Measurements from ENCODE around the gene NUP107.

The NUP107 gene

GRCh38 chr12:68775121-68775630 is 88.4 kb downstream of the NUP107 start:
- DNase-seq (ENCODE audit: low read depth), result no peak

- no peak for DNase-seq (ENCODE audit: low read depth)
These were observed 90.3 kb downstream of the NUP107 start for GRCh38 chr12:68776976-68777610.

DNA sequence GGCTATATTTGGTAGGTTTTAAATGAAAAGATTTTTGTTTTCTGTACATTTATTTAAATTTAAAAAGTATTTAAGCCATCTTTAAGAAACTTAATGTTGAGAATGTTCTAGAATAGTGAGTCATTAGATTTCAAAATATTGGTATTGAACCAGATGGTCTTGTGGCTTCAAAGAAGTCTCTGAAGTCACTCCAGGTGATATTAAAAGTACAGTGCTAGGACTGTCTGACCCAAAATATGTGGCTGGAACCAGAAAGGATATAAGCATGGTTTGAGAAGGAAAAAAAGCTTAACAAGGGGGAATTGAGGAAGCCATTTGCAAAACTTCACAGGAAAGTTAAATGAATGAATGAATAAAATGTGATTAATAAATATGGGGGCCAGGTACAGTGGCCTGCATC is 92.5 kb downstream of the NUP107 start:
- no peak for DNase-seq (ENCODE audit: low read depth)

DNA sequence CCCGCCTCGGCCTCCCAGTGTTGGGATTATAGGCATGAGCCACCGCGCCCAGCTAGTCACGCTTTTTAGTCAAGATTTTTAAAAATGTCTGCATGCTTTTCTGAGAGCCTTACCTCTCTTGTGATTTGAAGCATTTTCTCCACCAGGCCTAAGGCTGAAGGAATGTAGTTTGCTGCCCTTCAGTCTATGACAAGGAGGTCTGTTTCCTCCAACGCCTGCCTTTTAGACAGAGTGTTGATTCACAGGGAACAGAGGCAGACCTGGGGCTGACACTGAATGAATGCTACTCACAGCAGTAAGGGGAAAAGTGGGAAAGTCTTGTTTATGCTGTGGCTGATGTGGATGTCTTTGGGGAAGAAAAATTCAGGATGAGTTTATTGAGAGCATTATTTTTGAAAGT is 94.0 kb downstream of the NUP107 start:
- DNase-seq (ENCODE audit: low read depth), result no peak

DNA sequence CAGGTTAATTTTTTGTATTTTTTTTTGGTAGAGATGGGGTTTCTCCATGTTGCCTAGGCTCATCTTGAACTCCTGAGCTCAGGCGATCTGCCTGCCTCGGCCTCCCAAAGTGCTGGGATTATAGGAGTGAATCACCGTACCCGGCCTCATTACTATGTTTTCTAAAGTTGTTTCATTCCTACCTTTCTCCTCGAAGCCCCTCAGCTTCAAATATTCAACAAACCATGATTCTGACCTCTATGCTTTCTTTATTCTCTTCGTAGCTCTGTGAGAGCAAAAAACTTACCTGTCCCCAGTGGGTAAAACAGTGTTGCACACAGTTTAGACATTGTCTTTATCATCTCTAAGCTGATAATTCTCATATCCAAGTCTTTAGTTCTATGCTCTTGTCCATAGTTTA is 95.0 kb downstream of the NUP107 start:
- DNase-seq (ENCODE audit: low read depth), result no peak

DNA sequence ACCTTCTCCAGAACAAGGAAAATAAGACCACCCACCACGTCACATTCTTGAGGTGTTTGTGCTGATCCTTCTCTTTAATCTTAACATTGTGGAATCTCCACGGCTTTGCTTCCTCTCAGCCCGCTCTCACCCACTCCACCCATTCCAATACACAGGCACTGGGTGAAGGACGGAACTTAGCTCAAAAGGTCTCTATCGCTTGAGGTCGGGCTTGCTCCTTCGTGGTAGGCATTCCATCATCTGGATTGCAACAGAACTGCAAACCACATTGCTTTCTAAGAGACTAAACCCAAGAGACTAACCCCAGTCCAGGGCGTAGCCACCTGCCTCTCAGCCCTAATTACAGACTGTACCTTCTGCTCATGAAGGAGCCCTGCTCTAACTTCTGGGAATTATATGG is 97.2 kb downstream of the NUP107 start:
- no peak for DNase-seq (ENCODE audit: low read depth)

DNA sequence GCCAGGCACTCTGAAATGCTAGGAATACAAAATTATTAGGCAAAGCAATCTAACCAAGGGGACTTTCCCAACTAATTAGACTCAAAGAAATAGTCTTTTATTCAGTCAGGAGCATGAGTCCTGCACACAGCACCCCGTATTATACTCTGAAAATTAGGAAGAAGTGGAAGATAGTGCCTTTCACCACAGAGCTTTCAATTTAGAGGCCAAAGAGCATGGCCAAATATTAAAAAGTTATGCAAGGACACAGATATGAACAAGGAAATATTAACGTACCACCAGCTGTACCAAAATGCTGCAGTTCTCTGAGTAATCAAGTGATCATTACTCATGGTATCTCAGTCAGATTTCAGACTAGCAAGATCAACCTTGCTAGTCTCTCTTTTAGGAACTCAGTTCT is 98.6 kb downstream of the NUP107 start:
- no peak for DNase-seq (ENCODE audit: low read depth)

DNA sequence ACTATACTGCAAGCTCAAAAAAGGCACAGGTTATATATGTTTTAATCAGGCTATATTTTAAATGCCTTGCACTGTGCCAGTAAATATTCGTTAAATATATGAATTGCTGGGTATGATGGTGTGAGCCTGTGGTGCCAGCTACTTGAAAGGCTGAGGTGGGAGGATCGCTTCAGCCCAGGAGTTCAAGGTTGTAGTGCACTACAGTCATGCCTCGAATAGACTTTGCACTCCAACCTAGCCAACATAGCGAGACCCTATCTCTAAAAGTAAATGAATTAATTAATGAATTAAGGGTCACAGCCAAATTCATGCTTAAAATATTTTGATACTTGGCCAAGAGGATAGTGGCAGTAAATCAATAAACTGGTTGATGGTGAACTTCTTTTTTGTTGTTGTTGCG is 99.0 kb downstream of the NUP107 start:
- no peak for DNase-seq (ENCODE audit: low read depth)

GRCh38 chr12:68786929-68787328 is 100.2 kb downstream of the NUP107 start:
- DNase-seq (ENCODE audit: low read depth), result no peak

- no peak for DNase-seq (ENCODE audit: low read depth)
These were observed 101.9 kb downstream of the NUP107 start for GRCh38 chr12:68788554-68789143.

- no peak for DNase-seq (ENCODE audit: low read depth)
These were observed 102.5 kb downstream of the NUP107 start for GRCh38 chr12:68789144-68789878.

DNA sequence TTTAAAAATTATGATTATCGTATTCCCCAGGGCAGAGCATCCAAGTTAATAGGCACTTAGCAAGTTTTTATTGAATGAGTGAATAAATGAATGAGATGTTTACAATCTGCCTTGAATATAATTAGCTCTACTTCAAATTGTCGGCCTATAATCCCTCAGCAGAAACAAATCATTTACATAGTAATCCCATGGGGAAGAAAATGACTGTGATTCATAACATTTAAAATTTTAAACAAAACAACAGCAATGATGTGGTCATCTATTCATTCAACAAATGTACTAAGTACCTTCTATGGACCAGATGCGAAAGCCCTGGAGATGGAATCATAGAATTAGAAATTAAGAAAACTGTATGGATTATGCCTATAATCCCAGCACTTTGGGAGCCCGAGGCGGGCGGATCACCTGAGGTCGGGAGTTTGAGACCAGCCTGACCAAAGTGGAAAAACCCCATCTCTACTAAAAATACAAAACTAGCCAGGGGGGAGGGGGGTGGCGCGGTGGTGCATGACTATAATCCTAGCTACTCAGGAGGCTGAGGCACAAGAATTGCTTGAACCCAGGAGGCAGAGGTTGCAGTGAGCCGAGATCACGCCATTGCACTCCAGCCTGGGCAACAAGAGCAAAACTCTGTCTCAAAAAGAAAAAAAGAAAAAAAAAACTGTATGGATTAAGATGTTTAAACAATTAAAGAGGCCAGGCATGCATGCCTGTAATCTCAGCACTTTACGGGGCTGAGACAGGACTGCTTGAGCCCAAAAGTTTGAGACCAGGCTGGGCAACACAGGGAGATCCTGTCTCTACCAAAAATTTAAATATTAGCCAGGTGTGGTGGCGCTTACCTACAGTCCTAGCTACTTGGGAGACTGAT is 103.5 kb downstream of the NUP107 start:
- DNase-seq (ENCODE audit: low read depth), result no peak

GRCh38 chr12:68790952-68791234 is 104.1 kb downstream of the NUP107 start:
- no peak for DNase-seq (ENCODE audit: low read depth)

GRCh38 chr12:68791897-68792481 is 105.2 kb downstream of the NUP107 start:
- DNase-seq (ENCODE audit: low read depth), result no peak

- DNase-seq (ENCODE audit: low read depth), result no peak
These were observed 106.2 kb downstream of the NUP107 start for GRCh38 chr12:68792952-68793351.

DNA sequence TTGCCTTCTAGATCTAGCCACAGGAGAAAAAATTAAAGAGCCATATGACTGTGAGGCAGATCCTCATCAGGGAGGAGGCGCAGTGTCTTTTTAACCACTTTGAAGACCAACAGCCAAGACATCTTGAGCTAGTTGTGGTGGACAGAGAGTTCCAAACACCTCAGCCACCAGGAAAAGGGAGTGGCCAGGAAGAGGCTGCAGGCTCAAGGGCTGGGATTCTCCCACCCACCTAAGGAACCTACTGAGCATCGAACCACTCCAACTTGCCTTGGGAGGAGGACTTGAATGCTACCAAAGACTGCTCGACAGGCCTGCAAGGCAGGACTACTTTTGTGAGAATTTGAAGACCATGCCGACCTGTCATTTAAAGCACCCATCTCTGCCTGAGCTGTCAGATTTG is 106.7 kb downstream of the NUP107 start:
- no peak for DNase-seq (ENCODE audit: low read depth)

DNA sequence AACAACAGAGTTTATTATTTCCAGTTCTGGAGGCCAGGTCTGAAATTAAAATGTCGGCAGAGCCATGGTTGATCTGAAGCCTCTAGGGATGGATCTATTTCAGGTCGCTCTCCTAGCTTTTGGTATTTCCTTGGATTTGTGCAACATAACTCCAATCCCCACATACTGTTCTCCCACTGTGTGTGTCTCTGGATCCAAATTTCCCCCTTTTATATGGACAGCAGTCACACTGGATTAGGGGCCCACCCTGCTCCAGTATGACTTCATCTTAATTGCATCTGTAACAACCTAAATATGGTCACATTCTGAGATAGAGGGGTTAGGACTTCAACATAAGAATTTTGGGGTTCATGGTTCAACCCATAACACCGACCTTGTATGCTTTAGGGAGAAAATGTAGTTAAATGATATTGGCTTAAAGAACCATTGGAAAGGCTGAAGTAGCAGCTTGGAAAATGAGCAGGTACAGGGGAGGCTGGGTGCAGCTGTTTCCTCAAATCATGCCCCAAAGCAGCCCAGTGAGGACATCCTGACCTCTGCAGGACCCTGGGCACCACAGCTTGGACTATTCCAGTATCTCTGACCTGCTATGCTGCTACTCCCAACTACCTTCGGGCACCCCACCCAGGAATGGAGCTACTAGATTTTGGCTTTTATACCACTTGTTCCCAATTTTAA is 107.3 kb downstream of the NUP107 start:
- no peak for DNase-seq (ENCODE audit: low read depth)

DNA sequence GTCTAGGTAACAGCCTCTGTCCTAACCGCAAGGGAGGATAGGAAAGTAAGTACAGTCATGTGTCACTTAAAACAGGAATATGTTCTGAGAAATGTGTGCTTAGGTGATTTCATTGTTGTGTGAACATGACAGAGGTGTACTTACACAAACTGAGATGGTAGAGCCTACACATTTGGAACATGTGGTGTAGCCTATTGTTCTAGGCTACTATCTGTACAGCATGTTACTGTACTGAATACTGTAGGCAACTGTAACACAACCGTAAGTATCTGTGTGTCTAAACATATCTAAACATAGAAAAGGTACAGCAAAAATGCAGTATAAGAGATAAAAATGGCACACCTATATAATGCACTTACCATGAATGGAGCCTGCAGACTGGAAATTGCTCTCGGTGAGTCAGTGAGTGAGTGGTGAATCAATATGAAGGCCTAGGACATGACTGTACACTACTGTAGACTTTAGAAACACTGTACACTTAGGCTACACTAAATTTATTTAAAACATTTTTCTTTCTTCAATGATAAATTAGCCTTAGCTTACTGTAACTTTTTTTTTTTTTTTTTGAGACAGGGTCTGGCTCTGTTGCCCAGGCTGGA is 108.0 kb downstream of the NUP107 start:
- DNase-seq (ENCODE audit: low read depth), result no peak
